Measurements from ENCODE around the gene DHRS12.
A peak's percentile ranks its signal among the peaks of the same experiment; 100 is the strongest.

Gene DHRS12

GRCh38 chr13:51804295-51805172 lies 571 bp upstream of the DHRS12 start:
- FAIRE-seq (no peak), DNase-seq (ENCODE audit: insufficient read length, low spot score) (no peak)
- TF ChIP-seq POLR2A (IDR thresholded peaks at IDR 0.05; ENCODE audit: low read depth, low read length) (no peak), SPI1 (IDR thresholded peaks at IDR 0.05; ENCODE audit: low read depth, low read length) (no peak), TAF1 (IDR thresholded peaks at IDR 0.05; ENCODE audit: low read depth, low read length) (no peak; the same call in 1 of the 2 replicates), POLR2AphosphoS5 (IDR thresholded peaks at IDR 0.05; ENCODE audit: low read depth, low read length) (no peak), PAX5 (IDR thresholded peaks at IDR 0.05; ENCODE audit: insufficient read depth, low read length, severe bottlenecking) (no peak), POU2F2 (IDR thresholded peaks at IDR 0.05; ENCODE audit: low read depth, low read length) (no peak)

GRCh38 chr13:51802631-51803418 lies 1.1 kb downstream of the DHRS12 start:
- no peak for FAIRE-seq
- no peak for TF ChIP-seq POLR2AphosphoS5 (IDR thresholded peaks at IDR 0.05; ENCODE audit: low read depth, low read length)
- no peak for TF ChIP-seq TAF1 (IDR thresholded peaks at IDR 0.05; ENCODE audit: low read depth, low read length)
- TF ChIP-seq SPI1 (IDR thresholded peaks at IDR 0.05; ENCODE audit: low read depth, low read length): no peak
- TF ChIP-seq POLR2A (IDR thresholded peaks at IDR 0.05; ENCODE audit: low read depth, low read length): no peak
- TF ChIP-seq PAX5 (IDR thresholded peaks at IDR 0.05; ENCODE audit: insufficient read depth, low read length, severe bottlenecking): no peak
- no peak for DNase-seq (ENCODE audit: insufficient read length, low spot score)

DNA sequence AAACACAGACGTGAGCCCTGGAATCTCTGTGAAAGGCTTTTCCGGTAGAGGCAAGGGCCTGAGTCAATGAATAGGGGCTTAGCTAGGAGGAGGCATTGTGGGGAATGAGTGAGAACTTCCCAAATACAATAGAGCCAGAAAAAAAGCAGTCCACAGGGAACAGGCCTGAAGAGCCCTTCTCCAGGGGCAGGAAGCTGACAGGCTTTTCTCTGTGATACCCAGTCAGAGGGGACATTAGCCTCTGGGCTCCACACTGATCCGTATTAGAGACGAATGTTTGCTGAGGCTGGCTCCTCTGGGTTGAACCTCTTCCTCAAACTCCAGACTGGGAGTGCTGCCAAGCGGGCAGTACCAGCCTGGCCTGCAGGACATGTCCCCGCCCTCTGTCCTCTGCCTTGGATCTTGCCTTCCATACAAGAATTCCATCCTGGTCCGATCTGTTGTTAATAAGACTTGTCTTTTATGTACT lies 2.3 kb downstream of the DHRS12 start:
- DNase-seq (ENCODE audit: insufficient read length, low spot score) (no peak), FAIRE-seq (no peak)
- no peak for TF ChIP-seq POLR2A (IDR thresholded peaks at IDR 0.05; ENCODE audit: low read depth, low read length)
- TF ChIP-seq SPI1 (IDR thresholded peaks at IDR 0.05; ENCODE audit: low read depth, low read length): no peak
- no peak for TF ChIP-seq PAX5 (IDR thresholded peaks at IDR 0.05; ENCODE audit: insufficient read depth, low read length, severe bottlenecking)

DNA sequence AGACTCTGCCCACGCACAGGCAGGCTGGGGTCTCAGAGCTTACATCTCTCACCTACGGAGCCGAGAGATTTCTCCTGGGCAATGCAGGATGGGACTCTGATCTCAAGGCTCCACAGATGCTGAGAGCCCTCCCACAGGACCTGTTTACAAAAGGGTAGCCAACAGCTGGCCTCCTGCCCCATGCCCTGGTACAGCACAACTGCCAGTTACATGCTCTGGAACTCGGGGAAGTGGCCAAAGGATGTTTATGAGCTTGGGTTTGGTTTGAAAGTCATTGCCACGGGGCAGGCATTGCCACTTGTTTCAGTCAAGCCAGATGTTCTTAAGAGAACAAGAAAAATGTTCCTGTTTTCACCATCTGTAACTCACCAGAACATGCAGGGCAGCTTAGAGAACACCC lies 3.5 kb downstream of the DHRS12 start:
- DNase-seq (ENCODE audit: insufficient read length, low spot score) (no peak), FAIRE-seq (no peak)
- TF ChIP-seq POLR2AphosphoS5 (IDR thresholded peaks at IDR 0.05; ENCODE audit: low read depth, low read length): no peak
- no peak for TF ChIP-seq POU2F2 (IDR thresholded peaks at IDR 0.05; ENCODE audit: low read depth, low read length)

DNA sequence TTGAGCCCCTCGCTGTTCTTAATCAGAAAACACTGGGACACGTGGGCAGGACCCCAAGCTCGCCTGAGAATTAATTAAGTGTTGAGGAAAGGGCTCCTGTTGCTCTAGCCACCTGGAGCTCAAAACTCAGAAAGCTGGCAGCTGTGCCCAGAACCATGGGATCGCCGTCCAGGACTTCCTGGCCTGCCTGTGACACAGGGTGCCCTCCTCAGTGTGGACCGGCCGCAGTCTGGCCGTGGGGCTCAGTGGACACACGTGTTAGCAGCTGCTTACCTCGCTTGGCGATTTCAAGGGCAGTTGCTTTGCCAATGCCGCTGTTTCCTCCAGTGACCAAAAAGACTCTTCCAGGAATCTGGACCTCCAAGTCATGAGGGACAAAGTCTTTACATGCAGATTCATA lies 4.7 kb downstream of the DHRS12 start:
- FAIRE-seq (no peak), DNase-seq (ENCODE audit: insufficient read length, low spot score) (no peak)
- TF ChIP-seq SPI1 (IDR thresholded peaks at IDR 0.05; ENCODE audit: low read depth, low read length) (no peak), POU2F2 (IDR thresholded peaks at IDR 0.05; ENCODE audit: low read depth, low read length) (no peak), PAX5 (IDR thresholded peaks at IDR 0.05; ENCODE audit: insufficient read depth, low read length, severe bottlenecking) (no peak), POLR2AphosphoS5 (IDR thresholded peaks at IDR 0.05; ENCODE audit: low read depth, low read length) (no peak), POLR2A (IDR thresholded peaks at IDR 0.05; ENCODE audit: low read depth, low read length) (no peak), TAF1 (IDR thresholded peaks at IDR 0.05; ENCODE audit: low read depth, low read length) (no peak)

- FAIRE-seq (peak; percentile 93), DNase-seq (ENCODE audit: insufficient read length, low spot score) (peak; percentile 46)
- TF ChIP-seq TAF1 (IDR thresholded peaks at IDR 0.05; ENCODE audit: low read depth, low read length) (no peak), PAX5 (IDR thresholded peaks at IDR 0.05; ENCODE audit: insufficient read depth, low read length, severe bottlenecking) (no peak), POLR2A (IDR thresholded peaks at IDR 0.05; ENCODE audit: low read depth, low read length) (no peak), POU2F2 (IDR thresholded peaks at IDR 0.05; ENCODE audit: low read depth, low read length) (no peak), POLR2AphosphoS5 (IDR thresholded peaks at IDR 0.05; ENCODE audit: low read depth, low read length) (no peak), SPI1 (IDR thresholded peaks at IDR 0.05; ENCODE audit: low read depth, low read length) (no peak)
These were observed 6.1 kb downstream of the DHRS12 start for GRCh38 chr13:51797664-51798488.

DNA sequence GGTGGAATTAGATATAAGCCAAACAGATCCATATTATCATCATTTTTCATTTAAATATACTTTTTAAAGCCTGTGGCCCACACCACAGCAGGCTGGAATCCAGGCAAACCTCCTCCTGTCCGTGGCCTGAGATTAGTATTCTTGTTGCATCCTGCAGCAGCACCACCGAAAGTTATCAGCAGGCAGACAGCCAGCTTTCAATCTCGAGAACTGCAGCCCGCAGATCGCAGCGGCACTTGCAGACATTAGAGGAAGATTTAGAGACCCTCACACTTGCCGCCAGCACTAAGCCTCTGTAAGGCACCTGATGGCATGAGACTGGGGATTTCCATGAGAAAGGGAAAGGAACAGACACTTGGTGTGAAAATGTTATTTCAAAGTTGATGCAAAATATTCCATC lies 7.4 kb downstream of the DHRS12 start:
- TF ChIP-seq POLR2A (IDR thresholded peaks at IDR 0.05; ENCODE audit: low read depth, low read length) (no peak), TAF1 (IDR thresholded peaks at IDR 0.05; ENCODE audit: low read depth, low read length) (no peak)
- FAIRE-seq (no peak), DNase-seq (ENCODE audit: insufficient read length, low spot score) (no peak)

DNA sequence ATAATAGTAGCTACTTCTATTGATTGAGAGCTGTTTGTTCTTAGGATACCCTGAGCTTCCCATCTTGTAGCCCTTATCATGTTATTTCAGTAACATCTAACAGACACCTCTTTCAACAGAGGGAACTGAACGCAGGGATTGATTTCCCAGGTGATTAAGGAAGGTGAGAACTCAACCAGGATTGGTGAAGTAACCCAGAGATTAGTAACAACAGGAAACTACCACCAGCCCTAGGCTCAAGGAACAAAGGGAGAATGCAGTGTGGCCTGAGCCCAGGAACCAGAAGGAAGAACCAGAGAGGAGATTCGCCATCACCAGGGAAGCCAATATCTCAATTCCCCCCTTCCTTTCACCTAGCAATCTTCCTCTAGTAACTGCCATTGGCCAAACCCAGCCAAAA lies 8.5 kb downstream of the DHRS12 start:
- no peak for DNase-seq (ENCODE audit: insufficient read length, low spot score)
- TF ChIP-seq TAF1 (IDR thresholded peaks at IDR 0.05; ENCODE audit: low read depth, low read length) (no peak), POLR2AphosphoS5 (IDR thresholded peaks at IDR 0.05; ENCODE audit: low read depth, low read length) (no peak)
- peak; percentile 70 for FAIRE-seq

DNA sequence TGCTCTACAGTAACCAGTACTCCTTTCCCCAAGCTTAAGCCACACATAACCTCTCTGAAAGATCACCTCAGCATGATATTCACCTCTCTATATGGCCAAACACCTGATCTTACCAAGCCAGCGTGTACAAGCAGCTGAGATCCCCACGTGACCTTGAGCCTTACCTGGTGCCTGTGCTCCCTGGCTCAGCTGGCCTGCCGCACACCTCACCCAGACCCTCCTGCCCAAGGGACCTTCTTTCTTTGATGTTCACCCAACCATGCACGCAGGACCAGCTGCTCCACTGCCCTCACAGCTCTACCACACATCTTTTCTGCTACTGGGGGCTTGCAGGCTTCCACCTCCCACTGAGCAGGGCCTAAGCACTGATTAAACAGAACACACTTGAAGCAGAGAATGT lies 9.0 kb downstream of the DHRS12 start:
- FAIRE-seq (peak; percentile 76), DNase-seq (ENCODE audit: insufficient read length, low spot score) (no peak)
- TF ChIP-seq SPI1 (IDR thresholded peaks at IDR 0.05; ENCODE audit: low read depth, low read length): no peak
- no peak for TF ChIP-seq TAF1 (IDR thresholded peaks at IDR 0.05; ENCODE audit: low read depth, low read length)
- no peak for TF ChIP-seq PAX5 (IDR thresholded peaks at IDR 0.05; ENCODE audit: insufficient read depth, low read length, severe bottlenecking)
- no peak for TF ChIP-seq POU2F2 (IDR thresholded peaks at IDR 0.05; ENCODE audit: low read depth, low read length)
- no peak for TF ChIP-seq POLR2AphosphoS5 (IDR thresholded peaks at IDR 0.05; ENCODE audit: low read depth, low read length)
- TF ChIP-seq POLR2A (IDR thresholded peaks at IDR 0.05; ENCODE audit: low read depth, low read length): no peak
